Lung (tissue), 12 donors: ENCODE measurements around the gene MYO1A. TPM values are rescaled to one million over a fixed set of nuclear protein-coding genes. Genes with fewer than 3 reads are reported as not detected.

Experiments used
- ATAC-seq: fragments of 200-7000 bp; cut with Tn5 transposase; one replicate; pipeline ENCODE4 v1.9.1; 2020; ENCODE audit warnings: moderate number of reproducible peaks; ENCODE audit not compliant: insufficient read depth, low FRiP score
- DNase-seq, 3 donors: peaks; one replicate each; pipeline ENCODE4 v3.0.0-alpha.2; 2013 to 2017
- H3K27ac ChIP-seq, 2 donors: one replicate each; pipeline ENCODE4 v1.5.1; 2013; ENCODE audit warnings: mild to moderate bottlenecking in 2 of 2, moderate library complexity in 2 of 2, control low read depth in 1 of 2, inconsistent platforms in 1 of 2, low read depth in 1 of 2, low read length in 1 of 2
- H3K27me3 ChIP-seq, 3 donors: one replicate each; pipeline ENCODE4 v1.5.1; 2013; ENCODE audit warnings: low read length in 2 of 3; ENCODE audit not compliant: control insufficient read depth in 3 of 3, insufficient read depth in 3 of 3
- H3K36me3 ChIP-seq, 4 donors: one replicate each; pipeline ENCODE4 v1.5.1; 2013; ENCODE audit warnings: low read length in 4 of 4, mild to moderate bottlenecking in 1 of 4, moderate library complexity in 1 of 4; ENCODE audit not compliant: control insufficient read depth in 4 of 4, insufficient read depth in 4 of 4
- H3K4me1 ChIP-seq, 5 donors: one replicate each; pipeline ENCODE4 v1.5.1; 2013; ENCODE audit warnings: low read length in 5 of 5, mild to moderate bottlenecking in 2 of 5, moderate library complexity in 1 of 5; ENCODE audit not compliant: control insufficient read depth in 5 of 5, insufficient read depth in 5 of 5
- H3K4me3 ChIP-seq: one replicate; pipeline ENCODE4 v1.5.1; 2013; ENCODE audit warnings: mild to moderate bottlenecking, control low read depth, moderate library complexity
- H3K9ac ChIP-seq, 2 donors: one replicate each; pipeline ENCODE4 v1.5.1; 2013; ENCODE audit warnings: low read length in 2 of 2, control low read depth in 1 of 2; ENCODE audit not compliant: insufficient read depth in 1 of 2
- H3K9me3 ChIP-seq, 4 donors: one replicate each; pipeline ENCODE4 v1.5.1; 2013; ENCODE audit warnings: low read length in 3 of 4, mild to moderate bottlenecking in 1 of 4, moderate library complexity in 1 of 4; ENCODE audit not compliant: control insufficient read depth in 4 of 4, insufficient read depth in 3 of 4
- WGBS, 2 donors: extraction: QIAGEN DNeasy Blood & Tissue Kit; methylation state at CpG; one replicate each; pipeline ENCODE4 v1.1.7; 2013; 5-methylcytosine and 5-hydroxymethylcytosine counted together
- polyA plus RNA-seq, 2 donors: library from polyadenylated mRNA; stranded (reverse); fragments of 200-250 nt; gene quantifications; one replicate each; pipeline ENCODE4 v1.2.1, GENCODE V29; 2013
- total RNA-seq, 2 donors: library from RNA; depleted of rRNA in 1 of 2; stranded (reverse); fragments of >200 nt in 1 of 2; gene quantifications; one replicate each; pipeline ENCODE4 v1.2.1, GENCODE V29; 2014 to 2021
- TF ChIP-seq, protein P1 (sequence below): IDR thresholded peaks from 2 replicates; pipeline ENCODE4 v1.5.1; 2012; ENCODE audit warnings: mild to moderate bottlenecking; ENCODE audit errors: control extremely low read depth, extremely low read depth
- donor health status: control.
- donor health status: control.
- donor health status: Bipolar disorder and iron deficiency.
- donor health status: healthy.
- donor health status: DM: yes; HTN: yes; CAD: no.

The MYO1A gene
- total and polyA plus RNA-seq, 4 donors, result 0.09 to 0.67 (median 0.20) TPM

DNA sequence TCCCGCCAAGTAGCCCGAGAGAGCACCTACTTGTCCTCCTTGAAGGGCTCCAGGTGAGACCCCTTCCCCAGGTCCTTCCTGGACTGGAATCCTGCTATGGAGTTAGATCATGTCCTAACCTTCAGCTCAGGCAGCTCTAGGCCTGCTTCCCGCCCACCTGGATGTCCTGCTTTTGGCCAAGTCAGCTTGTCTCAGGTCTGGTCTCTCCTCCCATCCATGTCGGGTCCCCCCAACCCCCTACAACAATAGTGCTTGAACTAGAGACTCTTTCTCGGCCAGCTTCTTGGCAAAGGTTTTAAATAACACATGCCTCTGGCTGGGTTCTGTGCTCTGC lies 42.6 kb upstream of the MYO1A start:
- Histone ChIP-seq H3K9me3 (no peaks in the 10 kb centered on the region), H3K27ac (peak overlapping the region in 1 of 2 donors; percentile 17), H3K4me1 (peaks cover 0 to 46% (median 18%) of the 10 kb centered on the region in 5 donors), H3K36me3 (peaks cover 11 to 56% (median 40%) of the 10 kb centered on the region in 4 donors), H3K27me3 (no peaks in the 10 kb centered on the region), H3K4me3 (no peak overlapping the region), H3K9ac (no peak overlapping the region)
- TF ChIP-seq, protein P1, sequence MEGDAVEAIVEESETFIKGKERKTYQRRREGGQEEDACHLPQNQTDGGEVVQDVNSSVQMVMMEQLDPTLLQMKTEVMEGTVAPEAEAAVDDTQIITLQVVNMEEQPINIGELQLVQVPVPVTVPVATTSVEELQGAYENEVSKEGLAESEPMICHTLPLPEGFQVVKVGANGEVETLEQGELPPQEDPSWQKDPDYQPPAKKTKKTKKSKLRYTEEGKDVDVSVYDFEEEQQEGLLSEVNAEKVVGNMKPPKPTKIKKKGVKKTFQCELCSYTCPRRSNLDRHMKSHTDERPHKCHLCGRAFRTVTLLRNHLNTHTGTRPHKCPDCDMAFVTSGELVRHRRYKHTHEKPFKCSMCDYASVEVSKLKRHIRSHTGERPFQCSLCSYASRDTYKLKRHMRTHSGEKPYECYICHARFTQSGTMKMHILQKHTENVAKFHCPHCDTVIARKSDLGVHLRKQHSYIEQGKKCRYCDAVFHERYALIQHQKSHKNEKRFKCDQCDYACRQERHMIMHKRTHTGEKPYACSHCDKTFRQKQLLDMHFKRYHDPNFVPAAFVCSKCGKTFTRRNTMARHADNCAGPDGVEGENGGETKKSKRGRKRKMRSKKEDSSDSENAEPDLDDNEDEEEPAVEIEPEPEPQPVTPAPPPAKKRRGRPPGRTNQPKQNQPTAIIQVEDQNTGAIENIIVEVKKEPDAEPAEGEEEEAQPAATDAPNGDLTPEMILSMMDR, result no peak
- WGBS, 2 donors, result 72 to 87% methylated on average over 5 of the region's 5 CpGs
- ATAC-seq (no peak), DNase-seq (no peak)

DNA sequence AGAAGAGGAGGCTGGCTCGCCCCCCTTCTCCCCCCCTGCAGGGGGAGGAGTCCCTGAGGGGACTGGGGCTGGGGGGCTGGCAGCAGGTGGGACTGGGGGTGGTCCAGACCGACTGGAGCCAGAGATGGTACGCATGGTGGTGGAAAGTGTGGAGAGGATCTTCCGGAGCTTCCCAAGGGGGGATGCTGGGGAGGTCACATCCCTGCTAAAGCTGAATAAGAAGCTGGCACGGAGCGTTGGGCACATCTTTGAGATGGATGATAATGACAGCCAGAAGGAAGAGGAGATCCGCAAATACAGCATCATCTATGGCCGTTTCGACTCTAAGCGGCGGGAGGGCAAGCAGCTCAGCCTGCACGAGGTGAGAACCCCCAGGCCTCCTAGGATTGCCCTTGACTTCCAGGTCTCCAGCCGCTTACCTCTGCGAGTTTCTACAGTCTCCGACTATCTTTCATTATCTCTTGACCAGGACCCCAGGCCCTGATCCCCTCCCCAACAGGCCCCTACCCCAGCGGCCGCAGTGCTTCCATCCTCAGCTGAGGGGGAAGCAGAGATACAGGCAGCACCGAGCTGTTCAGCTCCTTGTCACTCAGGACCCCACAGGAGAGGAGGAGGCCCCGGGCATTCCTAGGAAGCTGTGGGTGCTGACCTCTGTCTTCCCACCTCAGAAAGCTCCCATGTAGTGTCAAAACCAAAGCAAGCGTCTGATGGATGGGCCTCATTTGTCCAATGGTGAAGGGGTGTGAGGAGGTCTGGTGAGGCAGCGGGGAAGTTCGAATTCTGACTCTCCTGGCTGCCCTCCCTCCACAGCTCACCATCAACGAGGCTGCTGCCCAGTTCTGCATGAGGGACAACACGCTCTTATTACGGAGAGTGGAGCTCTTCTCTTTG lies 42.0 kb upstream of the MYO1A start:
- H3K9ac ChIP-seq, result no peak overlapping the region

DNA sequence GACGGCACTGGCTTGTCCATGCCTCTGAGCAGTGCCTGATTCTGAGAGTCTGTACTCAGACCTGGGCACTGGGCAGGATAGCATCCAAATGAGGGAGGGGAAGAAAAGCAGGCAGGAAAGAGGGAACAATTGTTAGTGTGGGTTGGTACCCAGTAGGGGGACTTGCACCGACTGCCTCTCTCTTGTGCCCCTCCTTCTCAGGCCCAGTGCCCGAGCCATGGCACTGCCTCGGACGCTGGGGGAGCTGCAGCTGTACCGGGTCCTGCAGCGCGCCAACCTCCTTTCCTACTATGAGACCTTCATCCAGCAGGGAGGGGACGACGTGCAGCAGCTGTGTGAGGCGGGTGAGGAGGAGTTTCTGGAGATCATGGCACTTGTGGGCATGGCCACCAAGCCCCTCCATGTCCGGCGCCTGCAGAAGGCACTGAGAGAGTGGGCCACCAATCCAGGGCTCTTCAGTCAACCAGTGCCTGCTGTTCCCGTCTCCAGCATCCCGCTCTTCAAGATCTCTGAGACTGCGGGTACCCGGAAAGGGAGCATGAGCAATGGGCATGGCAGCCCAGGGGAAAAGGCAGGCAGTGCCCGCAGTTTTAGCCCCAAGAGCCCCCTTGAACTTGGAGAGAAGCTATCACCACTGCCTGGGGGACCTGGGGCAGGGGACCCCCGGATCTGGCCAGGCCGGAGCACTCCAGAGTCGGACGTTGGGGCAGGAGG lies 41.2 kb upstream of the MYO1A start:
- TF ChIP-seq, protein P1, result no peak
- DNase-seq (no peak), ATAC-seq (no peak)
- H3K36me3 ChIP-seq, result peaks cover 11 to 44% (median 29%) of the 10 kb centered on the region in 4 donors
- WGBS, 2 donors, result 62 to 85% methylated on average over 22 of the region's 22 CpGs
- no peaks in the 10 kb centered on the region for H3K9me3 ChIP-seq
- no peak overlapping the region for H3K4me3 ChIP-seq
- peak overlapping the region in 1 of 2 donors; percentile 54 for H3K27ac ChIP-seq
- peak overlapping the region in 1 of 2 donors; percentile 81 for H3K9ac ChIP-seq
- no peaks in the 10 kb centered on the region for H3K27me3 ChIP-seq
- peaks cover 0 to 54% (median 18%) of the 10 kb centered on the region in 5 donors for H3K4me1 ChIP-seq

More for the DNA sequence above, 42.0 kb upstream of the MYO1A start:
- H3K27me3 ChIP-seq, result no peaks in the 10 kb centered on the region
- no peaks in the 10 kb centered on the region for H3K9me3 ChIP-seq
- TF ChIP-seq, protein P1, result no peak
- peaks cover 11 to 52% (median 34%) of the 10 kb centered on the region in 4 donors for H3K36me3 ChIP-seq
- no peak for ATAC-seq
- peak overlapping the region in 1 of 2 donors; percentile 17 for H3K27ac ChIP-seq
- no peak overlapping the region for H3K4me3 ChIP-seq
- peaks cover 0 to 46% (median 18%) of the 10 kb centered on the region in 5 donors for H3K4me1 ChIP-seq
- 85 to 86% methylated on average over 25 of the region's 25 CpGs for WGBS, 2 donors
- no peak for DNase-seq
